MM.1S (cell line): Measurements from ENCODE around the gene SRGAP2B.
"Not testable (repeated sequence)": the region's sequence is repeated elsewhere in the genome, so short reads cannot be mapped to it uniquely, and the experiment has no call there.

Experiments used
- DNase-seq: peaks from one replicate; pipeline ENCODE4 v3.0.0-alpha.2; 2015
- H2AFZ ChIP-seq: fragments of 300-600 bp; sonication (generic); 2 replicates; pipeline ENCODE4 v1.6.0; 2016; ENCODE audit warnings: antibody characterized with exemption, low read length
- H3F3A ChIP-seq: fragments of 300-600 bp; sonication (generic); 2 replicates; pipeline ENCODE4 v1.6.1; 2016; ENCODE audit warnings: mild to moderate bottlenecking, antibody characterized with exemption, low read length, moderate library complexity, mixed read lengths; ENCODE audit not compliant: insufficient read depth
- H3K27ac ChIP-seq: fragments of 300-600 bp; sonication (generic); 2 replicates; pipeline ENCODE4 v1.5.1; 2016; ENCODE audit warnings: mild to moderate bottlenecking, low read length
- H3K27me3 ChIP-seq: fragments of 300-600 bp; sonication (generic); replicated peaks from 2 replicates; pipeline ENCODE4 v1.6.0; 2016; ENCODE audit warnings: low read length; ENCODE audit not compliant: insufficient read depth
- H3K36me3 ChIP-seq: fragments of 300-600 bp; sonication (generic); replicated peaks from 2 replicates; pipeline ENCODE4 v1.6.1; 2016; ENCODE audit warnings: mild to moderate bottlenecking, low read length, mixed read lengths; ENCODE audit not compliant: insufficient read depth
- H3K4me1 ChIP-seq: fragments of 300-600 bp; sonication (generic); 2 replicates; pipeline ENCODE4 v1.6.1; 2016; ENCODE audit warnings: low read length, mixed read lengths
- H3K4me2 ChIP-seq: fragments of 300-600 bp; sonication (generic); 2 replicates; pipeline ENCODE4 v1.6.0; 2016; ENCODE audit warnings: low read depth, low read length
- H3K4me3 ChIP-seq: fragments of 300-600 bp; sonication (generic); 2 replicates; pipeline ENCODE4 v1.5.1; 2016; ENCODE audit warnings: low read length, mixed read lengths
- H3K79me2 ChIP-seq: fragments of 300-600 bp; sonication (generic); 2 replicates; pipeline ENCODE4 v1.6.1; 2016; ENCODE audit warnings: mixed run types, low read length, mixed read lengths
- H3K9ac ChIP-seq: fragments of 300-600 bp; sonication (generic); 2 replicates; pipeline ENCODE4 v1.6.1; 2016; ENCODE audit warnings: low read length, mixed read lengths
- H3K9me2 ChIP-seq: fragments of 300-600 bp; sonication (generic); replicated peaks from 2 replicates; pipeline ENCODE4 v1.6.1; 2016; ENCODE audit warnings: mild to moderate bottlenecking, low read length, mixed read lengths; ENCODE audit not compliant: insufficient read depth
- H3K9me3 ChIP-seq: fragments of 300-600 bp; sonication (generic); replicated peaks from 2 replicates; pipeline ENCODE4 v1.6.1; 2016; ENCODE audit warnings: mild to moderate bottlenecking, low read length, mixed read lengths; ENCODE audit not compliant: insufficient read depth
- H4K20me1 ChIP-seq: fragments of 300-600 bp; sonication (generic); 2 replicates; pipeline ENCODE4 v1.6.1; 2016; ENCODE audit warnings: mild to moderate bottlenecking, low read length, moderate library complexity, mixed read lengths; ENCODE audit not compliant: insufficient read depth

Gene SRGAP2B

GRCh38 chr1:145095284-145096057 lies at the start of gene SRGAP2B, which contains the start of gene FAM72D:
TSS of gene SRGAP2B (minus strand) at chr1:145095328. CDS start at chr1:145092901, 2,427 bp downstream.
TSS of gene FAM72D (plus strand) at chr1:145095974. CDS start at chr1:145096848, 874 bp downstream.
- H3K27ac ChIP-seq: peak within 1 kb of the TSS; percentile 44; the same call in 1 of the 2 replicates
- H3K4me1 ChIP-seq, H3K4me3 ChIP-seq, H4K20me1 ChIP-seq, H3K9me3 ChIP-seq, H3K9ac ChIP-seq, H3K36me3 ChIP-seq, DNase-seq, H2AFZ ChIP-seq, H3K79me2 ChIP-seq, H3K27me3 ChIP-seq, H3K9me2 ChIP-seq, H3F3A ChIP-seq, H3K4me2 ChIP-seq: not testable (repeated sequence)

- H3K9me2 ChIP-seq, H3K4me1 ChIP-seq, H3K4me3 ChIP-seq, H3K36me3 ChIP-seq, H3K27ac ChIP-seq, H3K4me2 ChIP-seq, H2AFZ ChIP-seq, DNase-seq, H3K9me3 ChIP-seq, H3F3A ChIP-seq, H3K9ac ChIP-seq, H3K27me3 ChIP-seq, H4K20me1 ChIP-seq, H3K79me2 ChIP-seq: not testable (repeated sequence)
Observed at GRCh38 chr1:145144264-145144913, 49.3 kb upstream of the SRGAP2B start.

- H3K9ac ChIP-seq, H3K27ac ChIP-seq, DNase-seq, H3K9me2 ChIP-seq, H3K4me2 ChIP-seq, H3K27me3 ChIP-seq, H2AFZ ChIP-seq, H3K36me3 ChIP-seq, H3K4me1 ChIP-seq, H3K4me3 ChIP-seq, H3K79me2 ChIP-seq, H3F3A ChIP-seq, H3K9me3 ChIP-seq, H4K20me1 ChIP-seq: not testable (repeated sequence)
Observed at GRCh38 chr1:145140549-145140948, 45.4 kb upstream of the SRGAP2B start.

- H3K9me2 ChIP-seq, H3K9me3 ChIP-seq, H3K4me1 ChIP-seq, H3K36me3 ChIP-seq, H3K4me3 ChIP-seq, H4K20me1 ChIP-seq, DNase-seq, H3K79me2 ChIP-seq, H3K27ac ChIP-seq, H3K9ac ChIP-seq, H3K27me3 ChIP-seq, H3K4me2 ChIP-seq, H2AFZ ChIP-seq, H3F3A ChIP-seq: not testable (repeated sequence)
Observed at GRCh38 chr1:145134476-145134875, 39.3 kb upstream of the SRGAP2B start.

- not testable (repeated sequence) for H3K4me3 ChIP-seq, H3K9me2 ChIP-seq, H4K20me1 ChIP-seq, H3F3A ChIP-seq, H3K9me3 ChIP-seq, H2AFZ ChIP-seq, H3K27me3 ChIP-seq, H3K79me2 ChIP-seq, DNase-seq, H3K36me3 ChIP-seq, H3K9ac ChIP-seq, H3K4me2 ChIP-seq, H3K4me1 ChIP-seq, H3K27ac ChIP-seq
Observed at GRCh38 chr1:145128697-145129469, 33.8 kb upstream of the SRGAP2B start.

- not testable (repeated sequence) for H4K20me1 ChIP-seq, H3K9ac ChIP-seq, H3K4me2 ChIP-seq, DNase-seq, H3K9me2 ChIP-seq, H3K27me3 ChIP-seq, H3K4me3 ChIP-seq, H3F3A ChIP-seq, H3K79me2 ChIP-seq, H3K36me3 ChIP-seq, H2AFZ ChIP-seq, H3K9me3 ChIP-seq, H3K27ac ChIP-seq, H3K4me1 ChIP-seq
Observed at GRCh38 chr1:145127144-145127543, 32.0 kb upstream of the SRGAP2B start.

GRCh38 chr1:145125112-145125511 lies 30.0 kb upstream of the SRGAP2B start:
- H3K9me2 ChIP-seq, H3K27me3 ChIP-seq, H3K27ac ChIP-seq, H3K9ac ChIP-seq, H2AFZ ChIP-seq, H3K36me3 ChIP-seq, H3K4me2 ChIP-seq, H3K79me2 ChIP-seq, H3K4me1 ChIP-seq, H3F3A ChIP-seq, H4K20me1 ChIP-seq, H3K9me3 ChIP-seq, H3K4me3 ChIP-seq, DNase-seq: not testable (repeated sequence)
